GM15510 (cell line): ENCODE data around the gene FBXL19.
A peak's percentile ranks its signal among the peaks of the same experiment; 100 is the strongest.

Source experiments
- POLR2A ChIP-seq: IDR thresholded peaks from 3 replicates; pipeline ENCODE4 v1.6.1; 2011; ENCODE audit warnings: borderline replicate concordance; ENCODE audit not compliant: insufficient read length; ENCODE audit errors: extremely low read depth

Gene FBXL19

DNA sequence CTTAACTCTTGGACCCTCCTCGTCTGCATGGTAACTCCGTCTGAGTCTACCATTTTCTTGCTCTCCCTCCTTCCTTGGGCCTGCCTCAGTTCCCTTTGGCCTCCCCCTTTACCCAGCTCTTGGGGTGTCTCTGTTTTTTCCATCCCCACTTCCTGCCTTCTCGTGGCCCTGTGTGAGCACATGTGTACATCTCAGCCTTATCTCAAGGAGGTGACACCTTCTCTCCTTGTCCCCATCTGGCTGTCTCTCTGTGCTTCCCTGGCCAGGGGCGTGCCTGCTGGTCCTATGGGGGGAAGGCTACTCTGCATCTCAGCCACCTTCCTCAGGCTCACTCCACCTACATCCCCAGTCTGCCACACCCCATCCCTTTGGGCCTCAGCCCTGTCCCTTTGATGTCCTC, 20.4 kb upstream of the FBXL19 start:
- no peak for TF ChIP-seq POLR2A

DNA sequence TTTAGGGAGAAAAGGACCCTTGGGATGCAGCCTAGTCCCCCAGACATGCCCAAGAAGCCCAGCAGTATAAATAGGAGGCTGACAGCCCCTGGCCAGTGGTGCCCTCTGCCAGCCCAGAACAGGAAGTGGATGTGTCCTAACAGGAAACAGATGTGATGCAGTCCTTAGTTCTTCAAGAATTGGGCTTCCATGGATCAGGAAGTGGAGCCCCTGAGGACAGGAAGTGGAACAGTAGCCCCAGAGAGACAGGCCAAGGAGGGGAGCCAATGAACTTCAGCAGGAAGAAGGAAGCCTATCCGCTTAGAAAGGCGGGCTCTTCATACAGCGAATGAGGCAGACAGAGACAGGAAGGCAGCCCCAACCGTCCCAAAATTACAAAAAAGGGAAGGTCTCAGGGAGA, 19.8 kb upstream of the FBXL19 start:
- TF ChIP-seq POLR2A, result no peak

DNA sequence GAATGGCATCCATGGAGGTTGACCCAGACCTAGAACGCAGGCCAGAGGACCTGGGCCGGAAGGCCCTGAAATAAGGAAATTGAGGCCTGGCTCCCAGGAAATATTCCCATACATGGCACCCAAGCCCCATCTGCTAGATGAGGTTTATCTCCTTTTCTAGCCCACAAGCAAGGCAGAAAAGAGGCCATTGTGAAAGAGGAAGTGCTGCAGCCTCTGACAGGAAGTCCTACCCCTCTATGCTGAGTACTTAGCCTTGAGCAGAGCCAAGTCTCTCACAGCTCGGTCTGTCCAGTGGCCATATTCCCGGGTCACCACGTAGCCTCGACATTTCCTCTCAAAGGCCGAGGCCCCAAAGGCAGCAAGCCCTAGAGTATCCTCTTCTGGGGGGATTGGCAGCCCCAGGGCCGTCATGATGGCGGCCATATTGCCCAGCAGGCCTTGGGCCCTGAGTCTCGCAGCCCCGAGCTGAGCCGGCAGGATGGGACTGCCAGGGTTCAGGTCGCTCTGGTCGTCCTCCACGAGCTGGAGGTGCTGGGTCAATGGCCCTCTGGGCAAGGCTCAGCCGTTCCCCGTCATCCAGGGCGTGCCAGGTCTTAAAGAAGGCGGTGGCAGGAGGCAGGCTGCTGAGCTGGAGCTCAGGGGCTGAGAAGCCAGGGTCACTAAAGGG, 19.1 kb upstream of the FBXL19 start:
- no peak for TF ChIP-seq POLR2A

DNA sequence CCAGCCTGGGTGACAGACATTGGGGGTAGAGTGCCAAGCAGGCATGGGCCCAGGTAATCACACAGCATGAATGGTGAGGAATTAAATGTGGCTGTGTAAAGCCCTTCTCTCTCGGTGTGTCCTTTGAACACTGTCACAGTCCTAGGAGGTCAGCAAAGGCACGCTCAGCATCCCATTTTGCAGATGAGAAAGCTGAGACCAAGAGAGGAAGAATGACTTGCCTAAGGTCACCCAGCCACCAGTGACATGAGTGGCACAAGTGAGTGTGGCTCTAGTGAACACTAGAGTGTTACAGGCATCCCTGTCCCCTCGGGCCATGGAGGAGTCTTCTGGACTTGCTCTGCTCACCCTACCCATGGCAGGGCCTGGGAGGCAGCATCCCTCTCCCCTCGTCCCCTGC, 16.3 kb upstream of the FBXL19 start:
- TF ChIP-seq POLR2A, result no peak

DNA sequence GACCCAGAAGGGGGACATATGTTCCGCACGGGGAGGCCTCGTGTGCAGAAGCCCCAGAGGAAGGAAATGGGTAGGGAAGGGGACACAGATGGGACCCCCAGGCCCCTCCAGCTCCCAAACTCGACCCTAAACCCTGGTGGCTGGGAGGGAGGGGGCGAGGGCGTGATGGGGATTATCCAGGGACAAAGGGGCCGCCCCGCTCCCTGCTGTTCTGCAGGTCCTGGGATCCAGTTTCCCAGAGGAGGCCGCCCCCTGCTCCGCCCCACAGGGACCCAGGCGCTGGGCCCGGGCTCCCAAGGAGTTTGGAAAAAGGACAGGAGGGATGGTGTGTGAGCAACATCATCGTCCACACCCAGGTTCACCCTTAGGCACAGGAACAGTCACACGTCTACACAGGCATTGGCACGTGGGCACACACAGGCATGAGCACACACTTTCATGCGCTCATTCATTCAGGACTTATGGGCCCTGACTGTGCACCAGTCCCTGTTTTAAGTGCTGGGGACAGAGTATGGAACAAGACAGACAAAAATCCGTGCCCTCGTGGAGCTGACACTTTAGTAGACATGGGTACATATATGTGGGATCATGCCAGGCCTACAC, 12.8 kb upstream of the FBXL19 start:
- no peak for TF ChIP-seq POLR2A

DNA sequence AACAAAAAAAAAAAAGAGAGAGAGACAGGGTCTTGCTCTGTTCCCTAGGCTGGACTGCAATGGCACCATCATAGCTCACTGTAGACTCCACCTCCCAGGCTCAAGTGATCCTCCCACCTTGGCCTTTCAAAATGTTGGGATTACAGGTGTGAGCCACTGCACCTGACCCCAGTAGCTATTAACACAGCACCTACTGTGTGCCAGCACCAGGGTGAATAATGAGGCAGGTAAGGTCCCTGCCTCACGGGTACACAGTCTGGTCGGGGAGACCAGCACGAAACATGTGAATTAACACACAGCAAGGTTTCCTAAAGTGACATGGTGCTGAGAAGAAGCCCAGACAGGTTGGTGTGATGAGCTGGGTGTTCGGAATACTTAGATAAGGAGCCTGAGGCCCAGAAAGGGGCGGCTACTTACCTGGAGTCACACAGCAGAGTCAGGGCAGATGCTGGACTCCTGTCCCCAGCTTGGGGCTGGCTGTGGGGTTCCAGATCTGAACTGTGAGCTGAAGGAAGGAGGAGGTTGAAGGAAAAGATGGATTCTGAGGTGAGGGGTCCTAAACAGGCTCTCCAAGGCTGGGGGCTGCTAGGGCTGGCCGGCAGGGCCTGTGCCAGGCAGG, 10.5 kb upstream of the FBXL19 start:
- no peak for TF ChIP-seq POLR2A

DNA sequence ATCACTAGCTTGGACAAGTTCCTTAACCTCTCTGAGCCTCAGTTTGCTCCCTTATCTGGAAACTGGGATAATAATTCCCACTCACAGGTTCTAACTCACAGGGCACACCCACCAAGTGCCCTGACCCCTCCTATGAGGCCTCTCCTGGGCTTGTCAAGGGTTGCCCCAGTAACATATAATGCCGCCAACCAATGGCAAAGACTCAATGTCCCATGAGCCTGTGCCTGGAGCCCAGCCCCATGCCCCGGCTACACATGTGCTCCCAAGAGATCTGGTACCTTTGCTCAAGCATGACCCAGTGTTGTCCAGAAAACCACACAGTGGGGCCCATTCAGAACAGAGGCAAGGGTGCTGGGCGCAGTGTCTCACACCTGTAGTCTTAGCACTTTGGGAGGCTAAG, 8.5 kb upstream of the FBXL19 start:
- no peak for TF ChIP-seq POLR2A

DNA sequence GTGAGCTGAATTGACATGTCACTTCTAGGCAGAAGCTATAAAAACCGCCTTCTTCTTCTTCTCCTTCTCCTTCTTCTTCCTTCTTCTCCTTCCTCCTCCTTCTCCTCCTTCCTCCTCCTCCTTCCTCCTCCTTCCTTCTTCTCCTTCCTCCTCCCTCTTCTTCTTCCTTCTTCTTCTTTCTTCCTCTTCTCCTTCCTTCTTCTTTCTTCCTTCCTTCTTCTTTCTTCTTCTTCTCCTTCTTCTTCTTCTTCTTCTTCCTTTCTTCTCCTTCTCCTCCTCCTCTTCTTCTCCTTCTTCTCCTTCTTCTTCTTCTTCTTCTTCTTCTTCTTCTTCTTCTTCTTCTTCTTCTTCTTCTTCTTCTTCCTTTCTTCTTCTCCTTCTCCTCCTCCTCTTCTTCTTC, 4.8 kb upstream of the FBXL19 start:
- TF ChIP-seq POLR2A, result no peak

DNA sequence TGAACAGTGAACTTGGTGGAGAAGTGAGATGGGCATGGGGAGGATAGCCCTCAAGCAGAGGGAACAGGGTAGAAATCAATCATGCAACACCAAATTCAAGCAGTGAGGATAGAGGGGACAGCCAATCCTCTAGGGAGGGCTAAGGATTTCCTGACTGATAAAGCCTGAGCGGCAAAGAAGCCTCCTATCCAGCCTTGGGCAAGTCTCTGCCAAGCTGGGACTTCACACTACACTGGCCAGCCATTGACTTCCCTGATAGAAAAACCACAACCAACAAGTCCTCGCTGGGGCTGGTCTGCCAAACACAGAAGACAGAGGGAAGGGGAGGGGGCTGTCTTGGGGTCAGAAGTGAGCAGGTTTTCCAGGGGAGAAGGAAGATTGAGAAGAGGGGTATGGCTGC, 2.5 kb upstream of the FBXL19 start:
- no peak for TF ChIP-seq POLR2A

DNA sequence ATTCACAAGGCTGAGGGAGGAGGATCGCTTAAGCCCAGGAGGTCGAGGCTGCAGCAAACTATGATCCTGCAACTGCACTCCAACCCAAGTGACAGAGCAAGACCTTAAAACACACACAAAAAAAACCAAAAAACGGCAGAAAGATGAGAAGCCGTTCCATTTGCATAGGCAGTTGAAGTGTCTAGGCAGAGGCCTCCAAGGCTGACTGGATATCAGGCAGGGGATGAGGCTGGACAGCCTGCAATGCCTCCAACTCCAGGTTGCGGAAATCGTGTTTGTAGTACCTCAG, 2.0 kb upstream of the FBXL19 start:
- no peak for TF ChIP-seq POLR2A

DNA sequence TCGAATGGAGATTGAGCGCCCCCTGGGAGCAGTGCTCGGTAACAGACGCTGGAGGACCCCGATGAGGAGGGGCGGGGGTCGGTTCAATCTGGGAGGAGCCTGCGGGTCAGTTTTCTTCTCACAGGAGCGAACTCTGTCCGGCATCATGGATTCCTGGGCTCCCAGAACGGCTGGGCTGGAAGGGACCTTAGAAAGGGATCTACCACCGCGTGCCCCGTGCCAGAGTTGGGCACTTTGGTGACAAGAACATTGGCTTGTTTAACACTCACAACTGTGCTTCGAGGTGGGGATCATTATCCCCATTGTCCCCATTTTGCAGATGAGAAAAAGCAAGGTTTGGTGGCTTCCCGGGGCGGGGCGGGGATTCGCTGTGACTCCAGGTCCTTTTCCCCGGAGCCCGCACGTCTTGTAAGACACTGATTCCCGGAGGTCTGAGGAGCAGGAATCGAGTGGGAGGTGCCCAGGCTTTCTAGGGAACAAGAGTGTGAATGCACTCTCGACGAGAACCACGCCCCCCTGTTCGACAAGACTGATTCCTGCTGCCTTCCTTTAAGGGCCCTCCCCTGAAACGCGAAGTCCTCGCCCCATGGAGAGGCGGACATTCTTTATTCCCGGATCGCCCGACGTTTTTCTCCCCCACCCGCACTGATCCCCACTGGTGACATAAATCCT, 1.5 kb upstream of the FBXL19 start:
- TF ChIP-seq POLR2A, result no peak

DNA sequence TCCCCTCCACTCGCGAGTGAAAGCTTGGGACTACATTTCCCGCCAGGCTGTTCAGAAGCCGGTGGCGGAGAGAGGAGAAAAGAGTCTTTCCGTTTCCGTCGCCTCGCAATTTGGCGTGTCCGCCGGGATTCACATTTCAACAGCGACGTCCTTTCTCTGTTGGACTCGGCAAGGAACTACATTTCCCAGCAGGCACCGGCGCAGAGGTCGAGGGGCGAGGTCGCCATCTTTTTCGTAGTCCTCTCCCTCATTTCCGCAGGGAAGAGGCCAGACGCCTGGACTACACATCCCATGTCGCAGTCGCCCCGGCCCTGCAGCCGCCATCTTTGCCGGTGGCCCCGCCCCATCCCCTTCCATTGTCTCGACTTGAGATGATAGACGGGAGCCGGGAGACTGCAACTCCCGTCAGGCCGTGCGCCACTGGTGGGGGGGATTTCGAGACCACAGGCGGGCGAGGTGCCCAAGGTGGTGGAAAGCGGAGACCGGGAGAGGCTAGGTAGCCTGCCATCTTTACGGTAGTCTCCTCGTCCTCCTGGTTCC, 882 bp upstream of the FBXL19 start:
- TF ChIP-seq POLR2A, result no peak

DNA sequence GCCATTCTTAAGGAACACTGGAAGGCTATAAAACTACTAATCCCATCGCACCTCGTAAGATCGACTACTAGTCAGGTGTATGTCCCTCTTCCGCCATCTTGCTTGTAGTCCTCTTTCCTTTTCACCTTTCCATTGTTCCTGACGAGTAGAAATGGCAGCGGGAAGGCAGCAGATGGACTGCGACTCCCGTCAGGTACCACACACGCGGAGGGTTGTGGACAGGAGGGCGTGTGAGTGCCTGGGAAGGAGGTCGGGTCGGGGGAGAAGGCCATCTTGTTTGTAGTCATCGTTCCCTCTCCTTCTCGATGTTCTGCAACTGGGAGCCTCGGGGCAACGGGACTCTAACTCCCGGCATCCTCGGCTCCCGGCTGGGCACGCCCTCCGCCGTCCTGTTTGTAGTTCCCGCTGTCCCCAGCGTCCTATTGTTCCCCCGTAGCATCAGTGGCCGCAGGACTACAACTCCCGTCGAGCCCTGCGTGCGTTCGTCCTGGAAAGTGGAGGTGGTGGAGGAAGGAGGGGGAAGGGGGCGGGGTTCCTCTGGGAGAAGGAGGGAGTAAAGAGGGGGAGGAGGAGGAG, 324 bp upstream of the FBXL19 start:
- TF ChIP-seq POLR2A, result peak; percentile 31

DNA sequence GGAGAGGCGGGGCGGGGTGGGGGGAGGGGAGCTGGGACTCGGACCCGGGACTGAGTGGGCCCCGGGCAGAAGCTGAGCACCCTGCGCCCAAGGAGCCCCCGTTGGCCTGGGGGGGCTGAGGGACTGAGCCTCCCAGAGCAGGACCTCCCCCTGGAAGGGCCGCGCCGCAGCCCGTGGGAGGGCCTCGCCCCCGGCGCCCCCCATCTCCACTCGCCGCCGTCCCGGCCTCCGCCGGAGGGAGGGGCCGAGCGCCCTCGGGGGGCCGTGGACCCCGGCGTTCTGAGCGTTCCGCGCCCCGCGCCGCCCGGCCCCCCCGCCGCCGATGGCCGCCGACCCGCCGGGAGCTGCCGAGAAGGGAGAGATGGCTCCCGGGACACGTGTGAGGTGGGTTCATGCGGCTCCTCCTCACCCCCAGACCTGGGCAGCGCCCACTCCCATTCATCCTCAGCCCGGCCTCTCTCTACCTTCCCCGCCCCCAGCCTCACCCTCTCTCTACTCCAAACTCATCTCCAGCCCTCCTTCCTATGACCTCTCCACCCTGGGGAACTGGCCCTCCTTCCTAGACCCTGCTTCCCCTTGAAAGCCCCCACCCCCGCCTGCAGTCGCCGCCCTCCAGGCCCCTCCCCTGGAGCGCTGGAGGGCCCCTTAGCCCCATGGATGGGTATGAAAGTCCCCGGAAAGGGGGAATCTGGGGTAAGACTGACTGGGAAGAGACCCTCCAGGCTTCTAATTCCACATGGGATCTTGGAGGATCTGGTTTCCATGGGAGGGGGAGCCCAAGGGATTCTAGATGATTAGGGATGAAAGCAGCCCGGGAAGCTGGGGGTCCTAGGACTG, 922 bp downstream of the FBXL19 start:
- TF ChIP-seq POLR2A, result no peak
